Central memory CD8-positive, alpha-beta T cell (primary cell): ENCODE results near the gene PCIF1.

Experiments
- ATAC-seq: fragments of 150-1000 bp; cut with Tn5 transposase; replicated peaks from 2 replicates; pipeline ENCODE4 v1.10.0; 2022; ENCODE audit warnings: mild to moderate bottlenecking, moderate FRiP score, moderate number of reproducible peaks; ENCODE audit not compliant: poor library complexity, severe bottlenecking; ENCODE audit errors: extremely low read depth
- DNase-seq, 2 donors: peaks; one replicate each; pipeline ENCODE4 v3.0.0; 2021; ENCODE audit warnings: low spot score in 2 of 2
- H3K27ac Mint-ChIP-seq: one replicate; pipeline ENCODE4 v1.8.0; 2022; ENCODE audit warnings: low read depth, mild to moderate bottlenecking, moderate library complexity, mixed read lengths
- H3K27me3 Mint-ChIP-seq: one replicate; pipeline ENCODE4 v1.8.0; 2022; ENCODE audit warnings: mixed read lengths
- H3K36me3 Mint-ChIP-seq: one replicate; pipeline ENCODE4 v1.8.0; 2022; ENCODE audit warnings: mild to moderate bottlenecking, moderate library complexity, mixed read lengths; ENCODE audit not compliant: insufficient read depth
- H3K4me1 Mint-ChIP-seq: one replicate; pipeline ENCODE4 v1.8.0; 2022; ENCODE audit warnings: mixed read lengths
- H3K4me3 Mint-ChIP-seq: one replicate; pipeline ENCODE4 v1.8.0; 2022; ENCODE audit warnings: mild to moderate bottlenecking, moderate library complexity, mixed read lengths
- H3K9me3 Mint-ChIP-seq: one replicate; pipeline ENCODE4 v1.8.0; 2022; ENCODE audit warnings: mixed read lengths

PCIF1 gene

GRCh38 chr20:45938727-45939438 is 4.4 kb downstream of the PCIF1 start:
- ATAC-seq (no peak), DNase-seq (no peak)
- Mint-ChIP-seq H3K9me3 (no peaks in the 10 kb centered on the region), H3K4me3 (no peak overlapping the region), H3K27me3 (no peaks in the 10 kb centered on the region), H3K27ac (peak overlapping the region; percentile 29), H3K4me1 (peaks cover 24% of the 10 kb centered on the region), H3K36me3 (peaks cover 66% of the 10 kb centered on the region)

- Mint-ChIP-seq H3K36me3 (peaks cover 66% of the 10 kb centered on the region), H3K9me3 (no peaks in the 10 kb centered on the region), H3K27me3 (no peaks in the 10 kb centered on the region), H3K4me3 (no peak overlapping the region), H3K4me1 (peaks cover 30% of the 10 kb centered on the region), H3K27ac (no peak overlapping the region)
- DNase-seq (no peak), ATAC-seq (no peak)
These were observed 5.6 kb downstream of the PCIF1 start for GRCh38 chr20:45940053-45940452.

DNA sequence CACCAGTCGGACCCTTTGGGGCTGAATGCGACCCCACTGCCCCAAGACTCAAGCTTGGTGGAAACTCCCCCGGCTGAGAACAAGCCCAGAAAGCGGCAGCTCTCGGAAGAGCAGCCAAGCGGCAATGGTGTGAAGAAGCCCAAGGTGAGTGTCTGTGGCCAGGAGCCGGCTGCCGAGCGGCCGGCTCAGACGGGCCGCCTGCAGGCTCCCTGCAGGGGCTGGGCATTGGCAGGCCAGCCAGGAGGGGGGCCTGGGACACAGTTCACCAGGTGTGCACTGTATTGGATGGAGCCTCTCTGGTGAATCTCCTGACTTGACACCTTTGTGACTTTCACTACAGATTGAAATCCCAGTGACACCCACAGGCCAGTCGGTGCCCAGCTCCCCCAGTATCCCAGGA is 6.0 kb downstream of the PCIF1 start:
- peaks cover 30% of the 10 kb centered on the region for H3K4me1 Mint-ChIP-seq
- no peak overlapping the region for H3K27ac Mint-ChIP-seq
- no peak for DNase-seq
- no peak overlapping the region for H3K4me3 Mint-ChIP-seq
- H3K9me3 Mint-ChIP-seq = no peaks in the 10 kb centered on the region
- peaks cover 64% of the 10 kb centered on the region for H3K36me3 Mint-ChIP-seq
- ATAC-seq = no peak
- no peaks in the 10 kb centered on the region for H3K27me3 Mint-ChIP-seq

- DNase-seq = no peak
- no peaks in the 10 kb centered on the region for H3K27me3 Mint-ChIP-seq
- no peak overlapping the region for H3K4me3 Mint-ChIP-seq
- H3K27ac Mint-ChIP-seq = no peak overlapping the region
- H3K4me1 Mint-ChIP-seq = peaks cover 24% of the 10 kb centered on the region
- ATAC-seq = no peak
- H3K9me3 Mint-ChIP-seq = no peaks in the 10 kb centered on the region
- peaks cover 71% of the 10 kb centered on the region for H3K36me3 Mint-ChIP-seq
These were observed 9.1 kb downstream of the PCIF1 start for GRCh38 chr20:45943613-45944012.

DNA sequence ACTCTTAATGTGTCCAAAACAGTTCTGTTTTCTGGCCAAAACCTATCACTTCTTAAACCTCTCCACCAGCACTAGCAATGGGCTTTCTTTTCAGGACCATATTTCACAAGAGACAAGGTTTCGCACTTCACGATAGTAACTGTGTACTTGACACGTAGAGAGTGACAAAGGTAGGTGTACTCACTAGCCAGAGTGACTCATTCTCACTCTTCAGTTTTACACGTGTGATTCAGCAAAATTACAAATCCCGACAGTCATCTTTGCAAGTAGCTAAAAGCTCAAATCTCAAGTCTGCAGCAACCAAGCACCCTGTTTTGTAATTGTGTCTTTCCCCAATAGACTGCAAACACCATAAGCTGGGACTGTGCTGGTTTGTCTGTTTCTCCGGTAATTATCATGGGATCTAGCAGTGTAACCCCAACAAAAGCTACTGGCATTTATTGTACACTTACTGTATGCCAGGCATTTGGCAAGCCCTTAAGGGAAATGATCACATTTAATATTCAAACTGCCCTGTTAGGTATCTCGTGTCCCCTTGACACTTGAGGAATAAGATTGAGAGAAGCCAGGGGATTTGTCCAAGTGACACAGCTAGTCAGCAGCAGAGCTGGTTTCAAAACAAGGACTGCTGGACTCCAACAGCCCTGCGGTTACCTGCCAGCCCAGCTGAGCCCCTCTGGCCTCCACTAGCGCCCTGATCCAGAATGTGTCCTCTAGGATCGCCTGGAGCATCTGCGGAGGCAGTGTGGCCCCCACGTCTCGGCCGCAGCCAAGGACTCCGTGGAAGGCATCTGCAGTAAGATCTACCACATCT is 9.9 kb downstream of the PCIF1 start:
- ATAC-seq (peak; percentile 30), DNase-seq (no peak)
- H3K27me3 Mint-ChIP-seq = no peaks in the 10 kb centered on the region
- H3K4me1 Mint-ChIP-seq = peaks cover 27% of the 10 kb centered on the region
- H3K9me3 Mint-ChIP-seq = no peaks in the 10 kb centered on the region
- no peak overlapping the region for H3K4me3 Mint-ChIP-seq
- no peak overlapping the region for H3K27ac Mint-ChIP-seq
- H3K36me3 Mint-ChIP-seq = peaks cover 69% of the 10 kb centered on the region

DNA sequence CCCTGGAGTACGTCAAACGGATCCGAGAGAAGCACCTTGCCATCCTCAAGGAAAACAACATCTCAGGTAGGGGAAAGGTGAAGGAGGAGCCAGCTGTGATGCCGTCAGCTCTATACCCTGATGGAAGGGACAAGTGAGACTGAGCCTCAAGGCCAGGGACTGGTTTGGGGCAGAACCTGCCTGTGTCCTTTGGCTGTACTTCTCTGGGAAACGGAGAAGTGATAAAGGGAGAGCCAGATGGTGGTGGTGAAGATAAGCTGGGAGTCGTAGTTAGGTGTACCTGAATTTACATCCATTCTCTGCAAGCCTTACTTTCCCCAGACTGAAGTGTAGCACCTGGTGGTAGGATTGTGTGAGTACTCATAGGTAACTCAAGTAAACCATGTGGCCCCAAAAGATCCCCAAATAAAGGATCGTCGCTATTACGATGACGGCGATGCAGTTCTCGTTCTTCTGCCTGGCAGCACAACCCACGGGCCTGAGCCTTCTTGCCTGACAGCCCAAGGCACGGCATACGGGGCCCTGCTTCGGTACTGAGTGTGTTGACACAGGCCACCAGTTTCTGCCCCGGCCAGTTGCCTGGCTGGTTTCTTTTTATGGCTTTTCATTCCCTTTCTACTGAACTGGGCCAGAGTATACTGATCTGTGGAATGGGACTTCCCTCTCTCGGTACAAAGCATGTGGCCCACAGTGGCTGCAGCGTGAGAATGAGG is 10.6 kb downstream of the PCIF1 start:
- Mint-ChIP-seq H3K27ac (no peak overlapping the region), H3K36me3 (peaks cover 65% of the 10 kb centered on the region), H3K9me3 (no peaks in the 10 kb centered on the region), H3K27me3 (no peaks in the 10 kb centered on the region), H3K4me1 (peaks cover 24% of the 10 kb centered on the region), H3K4me3 (no peak overlapping the region)
- ATAC-seq (no peak), DNase-seq (no peak)

GRCh38 chr20:45945678-45946148 is 11.2 kb downstream of the PCIF1 start:
- Mint-ChIP-seq H3K4me3 (no peak overlapping the region), H3K27me3 (no peaks in the 10 kb centered on the region), H3K36me3 (peaks cover 64% of the 10 kb centered on the region), H3K4me1 (peaks cover 24% of the 10 kb centered on the region), H3K9me3 (no peaks in the 10 kb centered on the region), H3K27ac (no peak overlapping the region)
- ATAC-seq (no peak), DNase-seq (no peak)

- peaks cover 64% of the 10 kb centered on the region for H3K36me3 Mint-ChIP-seq
- ATAC-seq (peak; percentile 62), DNase-seq (no peak)
- H3K4me3 Mint-ChIP-seq = no peak overlapping the region
- no peaks in the 10 kb centered on the region for H3K27me3 Mint-ChIP-seq
- H3K27ac Mint-ChIP-seq = peak overlapping the region; percentile 88
- H3K9me3 Mint-ChIP-seq = no peaks in the 10 kb centered on the region
- H3K4me1 Mint-ChIP-seq = peaks cover 24% of the 10 kb centered on the region
These were observed 11.9 kb downstream of the PCIF1 start for GRCh38 chr20:45946149-45946970.

DNA sequence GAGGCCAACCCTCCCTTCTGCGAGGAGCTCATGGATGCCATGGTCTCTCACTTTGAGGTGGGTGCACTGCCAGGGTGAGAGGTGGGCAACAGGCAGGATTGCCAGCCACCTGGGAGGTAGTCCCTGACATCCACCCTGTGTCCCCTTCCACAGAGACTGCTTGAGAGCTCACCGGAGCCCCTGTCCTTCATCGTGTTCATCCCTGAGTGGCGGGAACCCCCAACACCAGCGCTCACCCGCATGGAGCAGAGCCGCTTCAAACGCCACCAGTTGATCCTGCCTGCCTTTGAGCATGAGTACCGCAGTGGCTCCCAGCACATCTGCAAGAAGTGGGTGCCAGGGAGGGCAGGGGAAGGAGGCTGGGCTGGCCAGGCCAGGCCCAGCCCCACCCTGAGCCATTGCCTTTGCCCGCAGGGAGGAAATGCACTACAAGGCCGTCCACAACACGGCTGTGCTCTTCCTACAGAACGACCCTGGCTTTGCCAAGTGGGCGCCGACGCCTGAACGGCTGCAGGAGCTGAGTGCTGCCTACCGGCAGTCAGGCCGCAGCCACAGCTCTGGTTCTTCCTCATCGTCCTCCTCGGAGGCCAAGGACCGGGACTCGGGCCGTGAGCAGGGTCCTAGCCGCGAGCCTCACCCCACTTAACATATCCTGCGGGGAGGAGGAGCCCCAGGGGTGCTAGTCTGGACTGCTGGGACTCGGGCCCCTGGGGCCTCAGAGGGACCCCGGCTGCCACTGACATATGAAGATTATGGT is 12.8 kb downstream of the PCIF1 start:
- no peak overlapping the region for H3K27ac Mint-ChIP-seq
- peaks cover 28% of the 10 kb centered on the region for H3K4me1 Mint-ChIP-seq
- ATAC-seq (no peak), DNase-seq (no peak)
- no peak overlapping the region for H3K4me3 Mint-ChIP-seq
- peaks cover 61% of the 10 kb centered on the region for H3K36me3 Mint-ChIP-seq
- no peaks in the 10 kb centered on the region for H3K9me3 Mint-ChIP-seq
- no peaks in the 10 kb centered on the region for H3K27me3 Mint-ChIP-seq

DNA sequence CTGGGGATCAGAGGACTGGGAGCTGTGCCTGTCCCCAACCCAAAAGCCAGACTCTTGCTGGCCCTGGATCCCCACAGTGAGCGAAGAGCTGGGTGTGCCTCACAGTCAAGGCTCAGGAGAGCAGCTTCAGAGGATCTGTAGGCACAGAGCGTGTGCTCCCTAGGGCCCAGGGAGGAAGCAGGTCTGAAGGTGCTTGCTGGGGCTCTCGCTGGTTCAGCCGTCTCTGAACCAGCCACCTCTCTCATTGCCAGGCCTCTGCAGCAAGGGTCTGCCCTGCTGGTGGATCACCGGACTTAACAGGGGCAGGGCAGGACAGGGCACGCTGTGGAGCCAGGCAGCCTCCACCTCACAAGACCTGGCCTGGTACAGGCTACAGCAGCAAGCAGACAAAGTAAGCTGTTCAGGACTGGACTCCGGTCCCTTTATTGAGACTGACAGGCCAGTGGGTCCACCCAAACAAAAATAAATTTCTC is 13.8 kb downstream of the PCIF1 start:
- H3K27ac Mint-ChIP-seq = peak overlapping the region; percentile 75
- H3K27me3 Mint-ChIP-seq = no peaks in the 10 kb centered on the region
- H3K36me3 Mint-ChIP-seq = peaks cover 56% of the 10 kb centered on the region
- no peak overlapping the region for H3K4me3 Mint-ChIP-seq
- no peaks in the 10 kb centered on the region for H3K9me3 Mint-ChIP-seq
- DNase-seq (no peak), ATAC-seq (no peak)
- H3K4me1 Mint-ChIP-seq = peaks cover 29% of the 10 kb centered on the region

DNA sequence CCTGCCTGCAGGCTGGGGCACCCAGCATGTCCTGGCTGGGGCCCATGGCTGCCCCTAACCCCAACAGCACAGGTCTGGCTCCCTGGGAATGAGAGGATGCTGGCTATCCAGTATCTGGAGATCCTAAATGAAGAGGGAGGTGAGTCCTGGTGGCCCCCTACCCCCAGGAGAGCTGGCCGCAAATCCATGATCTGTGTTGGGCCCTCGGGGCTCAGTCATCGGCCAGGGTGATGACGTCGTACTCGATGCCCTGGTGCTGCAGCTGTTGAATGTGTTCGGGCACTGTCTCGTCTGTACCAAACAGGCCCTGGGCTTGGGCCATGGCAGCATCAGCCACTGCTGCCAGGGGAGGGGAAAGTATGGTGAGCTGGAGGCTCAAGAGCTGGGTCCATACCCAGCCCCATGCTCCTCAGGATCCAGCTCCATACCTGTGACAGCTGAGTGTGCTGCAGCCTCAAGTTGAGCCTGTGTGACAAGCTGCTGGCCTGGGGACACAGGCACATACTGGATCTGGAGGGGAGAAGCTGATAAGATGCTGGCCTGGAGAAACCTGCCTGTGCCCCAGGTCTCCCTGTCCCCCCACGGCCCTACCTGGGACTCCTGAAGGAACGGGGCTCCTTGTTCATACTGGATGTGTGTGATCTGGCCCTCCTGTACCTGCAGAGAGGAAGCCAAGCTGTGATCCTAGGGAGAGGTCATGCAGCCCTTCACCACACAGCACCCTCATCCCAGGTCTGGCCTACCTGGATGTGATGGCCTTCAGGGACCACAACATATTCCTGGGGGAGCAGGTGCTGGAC is 14.5 kb downstream of the PCIF1 start:
- H3K36me3 Mint-ChIP-seq = peaks cover 54% of the 10 kb centered on the region
- H3K27me3 Mint-ChIP-seq = no peaks in the 10 kb centered on the region
- H3K4me3 Mint-ChIP-seq = no peak overlapping the region
- H3K4me1 Mint-ChIP-seq = peaks cover 30% of the 10 kb centered on the region
- no peak for DNase-seq
- peak overlapping the region; percentile 75 for H3K27ac Mint-ChIP-seq
- ATAC-seq = no peak
- no peaks in the 10 kb centered on the region for H3K9me3 Mint-ChIP-seq
